Measurements from ENCODE around the gene VRK3. TPM values are rescaled to one million over a fixed set of nuclear protein-coding genes. Genes with fewer than 3 reads are reported as not detected.

VRK3 gene
- total RNA-seq, 1 donor from 2014 or later, result 38.0 TPM

DNA sequence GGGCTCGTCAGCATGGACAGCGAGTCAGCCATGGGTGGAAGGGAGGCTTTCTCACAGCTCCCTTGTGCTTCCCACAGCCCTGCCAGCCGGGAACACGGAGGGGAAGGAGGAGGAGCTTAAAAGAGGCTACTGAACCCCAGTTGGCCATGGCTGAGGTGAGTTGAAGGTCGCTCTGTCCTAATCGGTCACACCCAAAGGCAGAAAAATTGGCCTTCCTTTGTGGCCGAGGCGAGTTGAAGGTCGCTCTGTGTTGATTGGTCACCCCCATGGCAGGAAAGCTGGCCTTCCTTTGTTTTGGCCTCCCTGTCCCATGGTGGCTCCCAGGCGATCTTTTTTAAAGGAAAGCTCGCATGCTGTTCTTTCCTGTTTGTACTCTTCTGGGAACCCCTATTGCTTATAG lies 5.8 kb upstream of the VRK3 start:
- peak; percentile 31 for ATAC-seq
- no peak for DNase-seq (ENCODE audit: low spot score)

DNA sequence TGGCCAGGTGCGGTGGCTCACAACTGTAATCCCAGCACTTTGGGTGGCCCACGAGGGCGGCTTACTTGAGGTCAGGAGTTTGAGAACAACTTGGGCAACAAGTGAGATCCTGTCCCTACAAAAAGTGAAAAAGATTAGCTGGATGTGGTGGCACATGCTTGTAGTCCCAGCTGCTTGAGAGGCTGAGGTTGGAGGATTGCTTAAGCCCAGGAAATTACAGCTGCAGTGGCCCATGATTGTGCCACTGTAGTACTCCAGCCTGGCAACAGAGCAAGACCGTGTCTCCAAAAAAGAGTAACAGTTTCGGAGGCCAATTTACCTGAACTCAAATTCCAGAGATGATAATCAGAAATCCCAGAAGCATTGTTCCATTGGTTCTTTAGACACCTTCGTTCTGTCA lies 5.1 kb upstream of the VRK3 start:
- ATAC-seq (no peak), DNase-seq (ENCODE audit: low spot score) (no peak)

DNA sequence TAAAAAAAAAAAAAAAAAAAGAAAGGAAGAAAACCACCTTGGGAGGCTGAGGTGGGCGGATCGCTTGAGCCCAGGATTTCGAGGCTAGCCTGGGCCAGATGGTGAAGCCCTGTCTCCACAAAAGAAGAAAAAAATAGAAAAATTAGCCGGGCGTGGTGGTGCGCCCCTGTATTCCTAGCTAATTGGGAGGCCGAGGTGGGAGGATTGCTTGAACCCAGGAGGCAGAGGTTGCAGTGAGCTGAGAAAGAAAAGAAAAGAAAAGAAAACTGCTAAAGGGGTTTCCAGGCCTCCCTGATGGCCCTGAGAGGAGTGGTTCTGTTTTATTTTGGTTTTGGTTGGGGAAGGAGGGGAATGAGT lies 1.4 kb upstream of the VRK3 start:
- ATAC-seq (no peak), DNase-seq (ENCODE audit: low spot score) (no peak)

DNA sequence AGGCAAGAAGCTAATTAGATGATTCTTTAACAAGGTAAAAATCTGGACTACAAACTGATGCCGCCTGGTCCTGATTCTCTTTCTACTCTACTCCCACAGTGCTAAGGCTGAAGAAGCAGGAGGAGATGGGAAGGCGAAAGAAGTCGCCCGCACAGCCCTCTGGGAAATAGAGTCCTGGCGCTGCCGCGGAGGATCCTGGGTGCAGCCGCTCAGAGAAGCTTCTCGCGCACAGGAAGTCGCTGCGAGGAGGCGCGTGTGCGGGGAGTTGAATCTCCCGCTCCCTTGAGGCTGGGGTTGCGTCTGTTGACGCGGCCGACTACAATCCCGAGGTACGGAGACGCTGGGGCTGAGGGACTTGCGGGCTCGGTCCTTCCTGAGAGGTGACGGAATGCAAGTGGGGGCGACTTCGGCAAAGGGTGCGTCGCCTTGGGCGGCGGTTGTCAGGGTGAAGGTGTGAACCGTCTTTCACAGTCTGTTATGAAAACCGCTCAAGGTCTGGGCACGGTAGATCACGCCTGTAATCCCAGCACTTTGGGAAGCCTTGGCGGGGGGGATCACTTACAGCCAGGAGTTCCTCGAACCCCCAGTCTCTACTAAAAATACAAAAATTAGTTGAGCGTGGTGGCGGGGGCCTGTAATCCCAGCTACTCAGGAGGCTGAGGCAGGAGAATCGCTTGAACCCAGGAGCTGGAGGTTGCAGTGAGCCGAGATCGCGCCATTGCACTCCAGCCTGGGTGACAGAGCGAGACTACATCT lies 800 bp upstream of the VRK3 start, which contains the start of gene ZNF473:
TSS of gene ZNF473 (plus strand) at position 212 of the 756 bp plus-strand sequence. CDS start 5,078 bp downstream, outside the sequence.
- DNase-seq (ENCODE audit: low spot score), result peak; percentile 96
- peak; percentile 84 for ATAC-seq

DNA sequence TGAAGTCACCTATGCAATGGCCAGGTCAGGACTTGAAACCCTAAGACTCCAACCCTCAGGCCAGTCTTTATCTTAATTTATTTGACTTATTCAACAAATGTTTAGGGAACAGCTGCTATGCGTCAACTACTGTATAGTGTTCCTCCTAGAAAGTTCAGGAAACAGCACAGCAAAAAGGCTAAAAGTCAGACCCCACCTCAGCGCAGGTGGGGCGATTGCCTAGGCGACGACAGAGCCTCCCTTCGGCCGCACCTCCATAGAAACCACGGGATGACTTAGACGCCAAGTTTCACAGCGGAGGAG lies 502 bp downstream of the VRK3 start:
- no peak for DNase-seq (ENCODE audit: low spot score)
- peak; percentile 6 for ATAC-seq

DNA sequence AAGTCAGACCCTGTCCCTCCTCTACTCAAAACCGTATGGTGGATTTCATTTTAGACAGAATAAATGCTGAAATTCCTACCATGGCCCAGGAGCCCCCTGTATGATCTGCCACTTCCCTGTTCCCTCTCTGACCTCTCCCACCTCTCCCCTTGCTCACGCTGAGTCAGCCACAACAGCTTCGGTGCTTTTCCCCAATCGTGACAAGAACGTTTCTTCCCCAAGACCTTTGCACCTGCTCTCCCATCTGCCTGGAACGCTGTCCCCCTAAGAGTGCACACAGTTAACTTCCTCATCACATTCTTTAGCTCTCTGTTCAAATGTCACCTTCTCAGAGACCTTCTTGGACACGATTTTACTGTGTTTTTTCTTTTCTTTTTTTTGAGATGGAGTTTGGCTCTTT lies 2.3 kb downstream of the VRK3 start:
- DNase-seq (ENCODE audit: low spot score) (no peak), ATAC-seq (no peak)

DNA sequence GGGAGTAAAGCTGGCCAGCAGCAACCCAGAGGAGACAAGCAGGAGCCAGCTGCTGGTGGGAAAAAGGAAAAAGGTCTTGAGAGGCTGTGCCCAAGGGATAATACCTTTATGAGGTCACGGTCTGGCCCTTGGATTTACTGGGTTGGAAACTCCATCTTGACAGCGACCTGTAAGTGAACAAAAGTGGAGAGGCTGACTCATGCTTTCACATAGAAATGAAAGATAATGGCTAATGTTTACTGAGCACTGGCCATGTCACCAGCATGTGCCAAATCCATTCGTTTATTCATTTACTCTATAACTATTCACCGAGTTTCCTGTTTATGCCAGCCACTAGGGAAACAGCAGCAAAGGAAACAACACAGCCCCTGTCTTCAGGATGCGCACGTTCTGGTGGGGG lies 4.7 kb downstream of the VRK3 start:
- no peak for DNase-seq (ENCODE audit: low spot score)
- ATAC-seq, result no peak

DNA sequence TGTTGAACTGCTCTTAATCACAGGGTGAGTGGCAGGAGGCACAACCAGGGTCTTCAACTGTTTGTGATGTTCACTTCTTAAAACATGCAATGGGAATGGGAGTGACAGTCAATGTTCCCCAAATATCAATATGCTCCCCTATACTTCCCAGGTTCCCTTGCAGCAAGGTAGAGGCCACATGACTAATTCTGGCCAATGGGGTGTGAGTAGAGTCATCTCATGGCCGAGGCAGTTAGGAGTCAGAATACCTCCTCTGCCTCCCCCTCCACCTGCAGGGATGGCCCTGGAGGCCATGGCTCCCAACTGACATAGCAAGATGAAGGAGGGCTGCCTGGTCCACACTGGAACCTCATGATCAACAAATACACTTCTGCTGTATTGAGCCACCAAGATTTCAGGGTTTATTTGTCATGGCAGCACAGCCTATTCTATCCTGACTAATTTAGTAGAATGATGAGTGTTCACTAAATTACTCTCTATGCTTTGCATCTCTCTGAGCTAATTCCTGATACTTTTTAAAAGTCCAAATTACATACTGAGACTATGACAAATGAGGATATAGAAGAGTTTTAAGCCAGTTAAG lies 8.9 kb downstream of the VRK3 start:
- DNase-seq (ENCODE audit: low spot score) (no peak), ATAC-seq (no peak)

DNA sequence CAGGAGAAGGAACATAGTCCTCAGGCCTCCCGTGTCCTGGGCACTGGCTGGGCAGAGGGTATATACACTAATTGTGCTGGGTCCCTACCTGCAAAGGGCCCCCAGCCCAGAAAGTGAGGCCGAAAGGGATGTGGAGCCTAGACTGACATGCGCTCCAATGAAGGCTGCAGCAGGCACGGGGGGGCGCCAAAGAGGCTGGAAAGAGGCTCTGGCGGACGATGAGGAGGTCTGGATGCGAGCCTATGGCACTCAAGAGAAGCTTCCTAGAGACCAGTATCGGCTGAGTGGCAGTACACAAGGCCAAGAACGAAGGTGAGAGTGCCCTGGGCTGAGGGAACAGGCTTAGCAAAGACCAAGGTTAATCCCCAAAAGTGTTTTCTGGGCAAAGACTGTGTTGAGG lies 16.6 kb downstream of the VRK3 start:
- DNase-seq (ENCODE audit: low spot score), result no peak
- peak; percentile 46 for ATAC-seq

DNA sequence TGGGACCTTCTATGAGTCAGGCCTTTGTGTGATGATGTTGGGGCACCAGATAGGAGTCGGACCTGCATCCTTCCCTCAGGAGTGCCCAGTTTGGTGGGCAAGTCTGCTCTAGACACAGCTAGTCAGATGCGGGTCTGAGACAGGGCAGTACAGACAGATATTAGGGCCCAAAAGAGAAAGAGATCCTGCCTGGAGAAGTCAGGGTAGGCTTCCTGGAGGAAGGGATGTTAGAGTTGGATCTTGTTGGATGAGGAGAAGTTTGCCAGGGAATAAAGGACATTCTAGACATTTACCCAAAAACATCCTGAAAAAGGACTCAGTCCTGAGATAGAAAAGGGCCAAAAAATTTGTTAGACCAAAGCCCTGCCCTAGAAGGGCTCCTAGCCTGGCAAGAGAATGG lies 17.2 kb downstream of the VRK3 start:
- ATAC-seq (no peak), DNase-seq (ENCODE audit: low spot score) (no peak)

DNA sequence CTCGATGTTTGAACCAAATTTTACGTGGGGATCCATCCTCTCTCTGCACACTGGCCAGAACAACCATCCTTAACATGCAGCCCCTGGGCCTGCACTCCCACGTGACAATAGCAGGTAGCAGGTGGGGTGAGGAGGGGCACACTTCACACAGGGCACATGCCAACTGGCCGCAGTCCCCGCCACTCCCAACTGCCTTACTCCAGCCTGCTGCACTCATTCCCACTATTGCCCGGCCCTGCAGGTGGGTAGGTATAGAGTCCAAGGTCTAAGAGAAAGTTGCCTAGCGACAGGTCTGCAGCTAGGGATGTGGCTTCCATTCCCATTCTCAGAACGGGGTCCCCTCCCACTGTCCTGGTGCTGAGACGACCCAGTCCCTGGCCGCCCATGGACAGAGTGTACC lies 18.0 kb downstream of the VRK3 start:
- no peak for ATAC-seq

DNA sequence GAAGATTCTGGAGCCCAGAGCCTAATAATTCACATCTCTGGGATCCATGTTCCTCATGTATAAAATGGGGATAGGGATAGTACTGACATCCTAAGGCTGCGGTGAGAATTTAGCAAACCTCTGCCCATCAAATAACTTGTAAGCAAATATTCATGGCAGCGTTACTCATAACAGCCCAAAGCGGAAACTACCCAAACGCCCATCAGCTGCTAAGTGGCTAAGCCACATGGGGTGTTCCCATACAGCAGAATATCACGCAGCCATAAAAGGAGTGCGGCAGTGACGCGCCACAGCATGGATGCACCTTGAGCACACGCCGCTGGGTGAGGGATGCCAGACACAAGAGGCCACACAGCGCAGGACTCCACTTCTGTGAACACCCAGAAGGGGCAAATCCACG lies 19.7 kb downstream of the VRK3 start:
- ATAC-seq, result no peak
- DNase-seq (ENCODE audit: low spot score), result no peak

More for the DNA sequence above, 18.0 kb downstream of the VRK3 start:
- no peak for DNase-seq (ENCODE audit: low spot score)

DNA sequence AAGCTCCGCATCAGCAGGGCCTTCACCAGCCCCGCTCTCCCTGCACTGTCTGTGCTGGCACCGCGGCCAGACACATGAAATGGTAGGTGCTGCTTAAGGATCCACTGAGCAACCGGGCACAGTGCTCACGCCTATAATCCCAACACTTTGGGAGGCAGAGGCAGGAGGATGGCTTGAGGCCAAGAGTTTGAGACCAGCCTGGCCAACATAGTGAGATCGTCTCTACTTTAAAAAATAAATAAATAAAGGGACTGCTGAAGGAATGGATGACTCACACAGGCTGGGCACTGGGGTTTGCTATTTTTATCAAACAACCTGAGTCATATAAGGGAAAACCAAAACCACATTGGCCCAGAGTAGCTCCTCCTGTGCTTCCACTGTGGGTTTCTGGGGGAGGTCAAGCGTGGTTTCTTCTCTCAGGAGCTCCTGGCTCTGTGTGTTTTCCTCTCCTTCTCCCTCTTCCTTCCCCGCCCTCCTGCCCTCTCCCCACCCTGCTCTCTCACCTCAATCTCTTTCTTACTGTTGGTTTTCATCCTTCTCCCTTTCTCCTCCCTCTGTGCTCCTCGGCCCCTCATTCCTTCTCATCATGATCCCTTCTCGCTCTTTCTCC lies 21.3 kb downstream of the VRK3 start:
- no peak for DNase-seq (ENCODE audit: low spot score)

DNA sequence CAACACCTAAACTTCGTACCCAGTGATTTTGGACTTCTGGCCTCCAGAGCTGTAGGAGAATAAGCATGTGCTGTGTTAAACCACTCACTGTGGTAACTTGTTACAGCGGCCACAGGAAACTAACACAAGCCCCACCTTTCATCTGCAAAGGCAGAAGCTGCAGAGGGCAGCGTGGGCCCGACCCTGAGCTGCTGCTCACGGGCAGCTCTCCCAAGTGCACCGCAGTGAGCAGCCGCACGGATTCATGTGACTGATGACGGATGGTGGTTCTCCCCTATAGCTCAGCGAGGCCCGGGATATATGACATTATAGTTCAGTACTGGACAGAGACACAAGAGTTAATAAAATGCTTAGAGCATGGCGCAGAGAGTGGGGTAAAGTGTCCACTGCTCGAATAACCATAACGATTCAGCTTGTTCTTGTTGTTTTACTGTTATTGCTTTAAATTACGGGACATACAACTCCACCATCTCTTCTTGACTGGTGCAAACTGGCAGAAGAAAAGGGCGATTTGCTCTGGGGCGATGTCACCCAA lies 21.9 kb downstream of the VRK3 start:
- DNase-seq (ENCODE audit: low spot score) (no peak), ATAC-seq (no peak)

More for the DNA sequence above, 21.3 kb downstream of the VRK3 start:
- ATAC-seq, result no peak

DNA sequence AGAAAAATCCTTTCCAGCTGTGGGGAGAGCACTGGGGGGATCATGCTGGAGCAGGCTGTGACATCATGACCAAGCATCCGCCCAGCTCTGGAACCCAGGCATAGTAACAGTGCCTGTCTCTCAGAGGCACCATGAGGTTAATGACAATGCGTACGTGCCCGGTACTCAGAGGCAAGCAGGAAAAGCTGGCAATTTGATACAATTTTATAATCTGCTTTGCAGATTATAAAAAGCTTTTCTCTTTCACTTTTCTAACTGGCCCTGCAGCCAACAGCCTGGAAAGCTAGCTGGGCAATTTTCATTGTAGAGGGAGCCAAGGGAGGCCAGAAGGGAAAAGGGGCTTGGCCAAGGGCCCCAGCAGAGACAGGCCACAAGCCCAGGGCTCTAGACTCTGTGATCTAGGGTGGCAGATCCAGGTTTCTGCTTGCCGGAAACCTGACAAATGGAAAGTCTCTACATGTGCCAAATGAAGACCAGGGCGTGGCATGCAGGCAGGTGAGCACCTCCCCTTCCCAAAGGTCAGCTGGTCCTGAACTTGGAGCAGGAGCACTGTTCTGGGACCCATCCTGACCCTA lies 22.7 kb downstream of the VRK3 start:
- DNase-seq (ENCODE audit: low spot score) (no peak), ATAC-seq (no peak)

DNA sequence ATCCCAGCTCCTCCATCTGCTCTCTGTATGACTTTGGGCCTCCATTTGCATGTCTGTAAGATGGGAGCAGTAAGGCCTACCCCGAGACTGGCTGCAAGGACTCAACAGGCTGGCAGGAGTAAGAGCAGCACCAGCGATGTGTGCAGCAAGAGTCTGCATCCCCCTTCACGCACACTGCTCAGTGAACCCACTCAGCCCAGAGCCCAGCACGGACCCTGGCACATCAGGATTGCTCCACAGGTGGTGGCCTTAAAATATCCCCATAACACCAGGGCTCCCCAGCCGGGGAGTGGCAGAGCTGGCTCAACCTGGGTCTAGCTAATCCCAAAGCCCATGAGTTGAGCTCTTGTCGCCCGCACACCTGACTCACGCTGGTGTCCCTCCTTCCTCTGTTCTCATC lies 23.4 kb downstream of the VRK3 start:
- ATAC-seq, result no peak
- no peak for DNase-seq (ENCODE audit: low spot score)

DNA sequence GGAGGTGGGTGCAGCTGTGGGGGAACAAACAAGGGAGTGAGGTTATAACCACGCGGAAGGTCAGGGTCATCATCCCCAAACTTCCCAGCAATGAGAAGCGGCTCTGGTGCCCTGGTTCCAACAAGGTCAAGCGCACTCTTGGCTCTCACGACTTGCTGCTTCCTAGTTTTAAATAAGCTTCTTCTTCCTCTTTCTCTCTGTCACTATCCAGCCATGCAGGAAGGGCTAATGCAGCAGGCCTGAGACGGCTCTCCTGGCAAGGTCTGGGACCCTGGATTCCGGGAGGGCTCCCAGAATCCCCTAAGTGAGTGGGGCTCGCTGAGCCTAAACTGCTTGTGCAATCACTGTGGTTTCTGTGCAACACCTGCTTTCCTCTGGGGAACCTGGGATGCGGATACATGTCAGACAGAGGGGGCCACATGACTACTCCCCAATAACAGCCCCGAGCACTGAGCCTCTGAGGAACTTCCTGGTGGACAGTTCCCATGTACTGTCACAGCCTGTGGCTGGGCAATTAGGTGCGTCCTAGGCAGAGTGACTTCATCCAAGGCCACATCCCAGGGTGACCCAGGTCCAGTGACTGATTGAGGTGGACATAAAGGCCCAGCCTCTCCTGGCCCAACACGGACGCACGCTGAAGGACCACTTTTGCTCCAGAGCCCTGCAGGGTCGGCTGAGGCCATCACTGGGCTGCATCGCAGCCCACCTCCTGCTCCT lies 24.2 kb downstream of the VRK3 start:
- no peak for DNase-seq (ENCODE audit: low spot score)
- no peak for ATAC-seq

DNA sequence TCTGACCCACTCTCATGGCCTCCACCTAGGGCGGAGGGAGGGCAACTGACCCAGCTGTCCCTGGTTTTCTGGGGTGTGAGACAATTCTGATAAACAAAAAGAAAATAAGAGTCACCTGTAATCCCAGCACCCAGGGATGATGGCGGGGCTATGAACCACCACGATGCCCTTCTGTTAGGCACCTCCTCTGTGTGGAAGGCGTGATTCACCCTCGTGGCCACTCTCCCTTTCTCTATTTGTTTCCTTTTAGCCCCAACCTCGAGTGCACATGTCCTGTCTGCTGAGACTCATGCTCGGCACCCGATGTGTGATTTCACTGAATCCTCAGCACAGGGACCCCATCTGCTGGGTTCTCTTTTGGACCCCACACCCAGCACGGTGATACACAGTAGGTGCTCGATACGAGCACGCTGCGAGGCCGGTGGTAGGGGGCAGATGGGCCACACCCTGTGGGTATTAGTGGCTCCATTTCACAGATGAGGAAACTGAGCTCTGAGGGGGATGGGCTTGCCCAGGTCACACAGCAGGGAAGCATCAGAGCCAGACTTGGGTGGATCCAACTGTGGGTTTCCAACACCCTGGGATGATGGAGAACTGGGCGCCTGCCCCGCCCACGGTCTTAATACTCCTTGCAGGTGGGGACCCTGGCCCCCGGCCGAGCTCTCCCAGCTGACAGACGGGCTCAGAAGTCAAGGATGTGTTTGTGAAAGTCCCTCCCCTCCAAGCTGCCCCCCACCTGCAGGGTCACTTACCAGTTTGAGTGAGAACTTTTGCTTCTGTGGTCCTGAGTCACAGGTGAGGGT lies 24.9 kb downstream of the VRK3 start:
- DNase-seq (ENCODE audit: low spot score) (no peak), ATAC-seq (no peak)

DNA sequence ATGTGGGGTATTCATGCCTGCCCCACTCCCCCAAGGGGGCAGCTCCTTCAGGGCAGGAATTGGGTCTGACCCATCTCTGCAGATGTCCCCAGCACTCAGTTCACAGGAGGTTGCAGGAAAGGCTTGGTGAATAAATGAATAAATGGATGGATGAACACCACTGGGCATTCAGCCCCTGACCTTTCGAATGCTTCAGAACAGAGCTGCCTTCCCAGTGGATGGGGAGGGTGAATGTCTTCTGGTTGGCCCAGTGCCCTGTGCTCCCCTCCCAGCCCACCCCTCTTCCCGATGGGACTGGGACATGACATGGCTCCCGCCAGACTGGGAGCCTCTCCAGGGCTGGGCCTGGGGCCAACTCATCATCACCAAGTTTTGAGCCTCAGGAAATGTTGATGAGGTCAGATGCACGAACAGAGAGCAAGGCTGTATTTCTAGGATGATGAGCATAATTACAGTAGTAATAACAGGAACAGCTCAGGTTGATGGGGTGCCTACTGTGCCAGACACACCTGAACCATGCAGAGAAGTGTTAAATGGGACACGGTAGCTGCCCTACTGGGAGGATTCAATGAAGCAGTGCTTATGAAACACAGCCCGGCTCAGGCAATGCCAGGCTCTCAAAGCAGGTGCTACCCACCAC lies 25.7 kb downstream of the VRK3 start:
- ATAC-seq, result peak; percentile 32
- no peak for DNase-seq (ENCODE audit: low spot score)

DNA sequence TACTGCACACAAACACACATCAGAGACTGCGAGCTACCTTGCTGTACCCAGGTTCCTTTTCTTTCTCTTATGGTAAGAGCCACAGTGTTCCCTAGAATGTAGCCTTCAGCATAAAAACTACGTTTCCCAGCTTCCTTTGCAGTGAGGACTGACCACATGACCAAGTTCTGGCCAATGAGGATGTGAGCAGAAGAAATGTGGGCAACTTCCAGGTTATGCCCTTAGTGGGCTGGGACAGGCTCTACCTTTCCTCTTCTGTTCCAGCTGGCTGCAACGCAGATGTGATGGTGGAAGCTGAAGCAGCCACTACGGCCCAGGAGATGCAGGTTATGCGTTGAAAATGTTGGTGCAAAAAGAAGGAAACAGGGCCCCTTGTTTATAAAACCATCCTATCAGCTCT lies 27.5 kb downstream of the VRK3 start:
- no peak for DNase-seq (ENCODE audit: low spot score)
- ATAC-seq, result peak; percentile 64
